HCT116 (cell line): ENCODE measurements around the gene MARCKS. TPM values are rescaled to one million over a fixed set of nuclear protein-coding genes. Genes with fewer than 3 reads are reported as not detected.

Experiments
- ATAC-seq: fragments of 200-7000 bp; cut with Tn5 transposase; 2 replicates; pipeline ENCODE4 v1.9.1; 2020; ENCODE audit warnings: mild to moderate bottlenecking, moderate library complexity
- BruUV-seq: library from RNA; stranded (reverse); fragments of 400-500 nt; replicated peaks from 2 replicates; lab custom pipeline; 2021; lab: Mats Ljungman, UMichigan
- CTCF ChIA-PET: fragments of 300-600 bp; sonication (Branson Sonifier 250); formaldehyde crosslinking; loops from one replicate; lab custom pipeline; 2021; ENCODE audit warnings: antibody characterized with exemption; lab: Charles Lee
- POLR2A ChIA-PET: fragments of 300-600, 350-600 bp; sonication (Branson Sonifier 250); formaldehyde crosslinking; loops from one replicate; lab custom pipeline; 2021; ENCODE audit warnings: antibody characterized with exemption; lab: Charles Lee
- RAD21 ChIA-PET, 2 experiments: fragments of 300-600 bp; sonication (Branson Sonifier 250); formaldehyde crosslinking; loops; one replicate each; lab custom pipeline; 2023; ENCODE audit warnings: low total read pairs in 2 of 2; ENCODE audit not compliant: uncharacterized antibody in 2 of 2, unreplicated experiment in 2 of 2, low non-redundant PET in 1 of 2; lab: Charles Lee
- DNase-seq: peaks from one replicate; pipeline ENCODE4 v3.0.0-alpha.2; 2010; ENCODE audit warnings: low read depth, low spot score
- H2AFZ ChIP-seq: fragments of 200-600 bp; shearing (Covaris generic), sonication (generic); 2 replicates; pipeline ENCODE4 v1.6.1; 2017; ENCODE audit warnings: low read depth, mixed run types, mixed read lengths, antibody characterized with exemption, low read length; ENCODE audit not compliant: poor library complexity, severe bottlenecking
- H3K27ac ChIP-seq: 2 replicates; pipeline ENCODE4 v1.5.1; 2012; ENCODE audit warnings: low read depth, low read length
- H3K27me3 ChIP-seq: fragments of 200-600 bp; sonication (generic); 2 replicates; pipeline ENCODE4 v1.6.1; 2016; ENCODE audit warnings: mixed run types, low read length, mixed read lengths; ENCODE audit not compliant: insufficient read depth
- H3K36me3 ChIP-seq, 2 experiments: fragments of 200-500 bp in 1 of 2; fragments of 200-600 bp in 1 of 2; sonication (Bioruptor generic) in 1 of 2; sonication (generic) in 1 of 2; 2 replicates each; pipeline versions ENCODE4 v1.5.1 to v1.6.1; 2014 to 2016; ENCODE audit warnings: low read length in 2 of 2, inconsistent platforms in 1 of 2, mixed read lengths in 1 of 2, mixed run types in 1 of 2; ENCODE audit not compliant: insufficient read depth in 2 of 2, control insufficient read depth in 1 of 2
- H3K4me1 ChIP-seq, 2 experiments: fragments of 200-600 bp in 1 of 2; sonication (generic) in 1 of 2; 2 replicates each; pipeline versions ENCODE4 v1.5.1 to v1.6.1; 2012 to 2017; ENCODE audit warnings: low read length in 2 of 2, inconsistent platforms in 1 of 2, mild to moderate bottlenecking in 1 of 2, mixed read lengths in 1 of 2, mixed run types in 1 of 2, moderate library complexity in 1 of 2; ENCODE audit not compliant: insufficient read depth in 2 of 2, control insufficient read depth in 1 of 2
- H3K4me2 ChIP-seq: fragments of 200-600 bp; sonication (generic); 2 replicates; pipeline ENCODE4 v1.6.1; 2017; ENCODE audit warnings: mixed run types, low read length, mixed read lengths
- H3K4me3 ChIP-seq, 2 experiments: fragments of 200-600 bp in 1 of 2; sonication (generic) in 1 of 2; replicated peaks in 1 of 2; 2 replicates each; pipeline ENCODE4 v1.5.1; 2011 to 2016; ENCODE audit warnings: low read length in 2 of 2, control low read depth in 1 of 2, low read depth in 1 of 2, mild to moderate bottlenecking in 1 of 2, mixed read lengths in 1 of 2, mixed run types in 1 of 2
- H3K79me2 ChIP-seq: fragments of 200-600 bp; sonication (generic); 2 replicates; pipeline ENCODE4 v1.6.1; 2017; ENCODE audit warnings: mild to moderate bottlenecking, mixed run types, low read length, moderate library complexity, mixed read lengths; ENCODE audit not compliant: insufficient read depth
- H3K9ac ChIP-seq: fragments of 200-600 bp; sonication (generic); 2 replicates; pipeline ENCODE4 v1.6.1; 2016; ENCODE audit warnings: low read length, mixed read lengths
- H3K9me2 ChIP-seq: fragments of 200-600 bp; sonication (generic), shearing (Covaris generic); 2 replicates; pipeline ENCODE4 v1.6.1; 2017; ENCODE audit warnings: mixed run types, mild to moderate bottlenecking, moderate library complexity; ENCODE audit not compliant: insufficient read depth
- H3K9me3 ChIP-seq, 2 experiments: fragments of 200-500 bp in 1 of 2; fragments of 200-600 bp in 1 of 2; sonication (Bioruptor generic) in 1 of 2; sonication (generic) in 1 of 2; 2 replicates each; pipeline ENCODE4 v1.6.1; 2014 to 2017; ENCODE audit warnings: low read length in 2 of 2, mixed read lengths in 2 of 2, inconsistent platforms in 1 of 2, low read depth in 1 of 2, mild to moderate bottlenecking in 1 of 2, mixed run types in 1 of 2, moderate library complexity in 1 of 2; ENCODE audit not compliant: control insufficient read depth in 1 of 2, insufficient read depth in 1 of 2
- H4K20me1 ChIP-seq: fragments of 200-600 bp; sonication (generic), shearing (Covaris generic); 2 replicates; pipeline ENCODE4 v1.6.1; 2017; ENCODE audit warnings: mixed run types, mild to moderate bottlenecking, moderate library complexity; ENCODE audit not compliant: insufficient read depth
- CBX3 ChIP-seq: IDR thresholded peaks from 2 replicates; pipeline ENCODE4 v1.6.1; 2012; ENCODE audit warnings: low read depth
- FOSL1 ChIP-seq: IDR thresholded peaks from 2 replicates; pipeline ENCODE4 v1.6.1; 2012; ENCODE audit warnings: low read depth
- RAD21 ChIP-seq: IDR thresholded peaks from 2 replicates; pipeline ENCODE4 v1.6.1; 2012; ENCODE audit warnings: low read depth, mild to moderate bottlenecking
- SIN3A ChIP-seq: IDR thresholded peaks from 2 replicates; pipeline ENCODE4 v1.6.1; 2012; ENCODE audit warnings: low read depth
- SRF ChIP-seq: IDR thresholded peaks from 2 replicates; pipeline ENCODE4 v1.6.1; 2012; ENCODE audit warnings: low read depth
- YY1 ChIP-seq: IDR thresholded peaks from 2 replicates; pipeline ENCODE4 v1.6.1; 2011; ENCODE audit warnings: low read length, low read depth, moderate library complexity, mild to moderate bottlenecking; ENCODE audit not compliant: insufficient replicate concordance; ENCODE audit errors: extremely low read depth
- ZNF274 ChIP-seq: fragments of 200-500 bp; sonication (Bioruptor generic); IDR thresholded peaks from 2 replicates; pipeline ENCODE4 v1.6.1; 2014; ENCODE audit warnings: mild to moderate bottlenecking, low read depth, low read length, inconsistent platforms
- intact Hi-C: fragments of 100-400 bp; cut with micrococcal nuclease; formaldehyde crosslinking; loops from 2 replicates; pipeline ENCODE4 v1.10.0; 2022
- total RNA-seq: library from RNA; stranded (reverse); gene quantifications from one replicate; pipeline ENCODE4 v1.2.1, GENCODE V29; 2021; ENCODE audit not compliant: unreplicated experiment
- TF ChIP-seq, protein P1 (sequence below): IDR thresholded peaks from 2 replicates; pipeline ENCODE4 v1.6.1; 2011; ENCODE audit warnings: mild to moderate bottlenecking, low read length, moderate library complexity; ENCODE audit not compliant: insufficient replicate concordance; ENCODE audit errors: extremely low read depth

MARCKS gene
- total RNA-seq, 1 experiment from 2014 or later, result 25.7 TPM

DNA sequence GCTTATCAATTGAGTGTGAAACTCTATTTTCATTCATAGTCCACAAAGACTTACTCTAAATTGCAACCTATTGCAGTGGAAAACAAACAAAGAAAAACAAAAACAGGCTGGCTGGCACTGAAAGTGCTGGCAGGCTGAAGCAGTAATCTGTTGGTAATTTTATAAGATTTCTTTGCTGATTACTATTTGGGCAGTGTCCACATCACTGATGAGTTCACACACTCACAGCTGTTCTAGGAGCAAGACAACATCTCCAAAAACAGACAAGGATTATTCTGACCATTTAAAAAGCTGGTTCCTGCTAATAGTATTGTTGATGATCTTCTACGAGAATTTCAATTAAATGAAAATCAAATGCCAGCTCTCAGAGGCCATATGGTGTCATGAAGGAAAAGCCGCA is 26.9 kb downstream of the MARCKS start:
- no peak overlapping the region for H3K4me2 ChIP-seq
- H3K27me3 ChIP-seq, result no peaks in the 10 kb centered on the region
- intact Hi-C loops, result no loop called here
- POLR2A ChIA-PET, result no interaction called here
- no peaks in the 10 kb centered on the region for H3K79me2 ChIP-seq
- no peak overlapping the region for H3K27ac ChIP-seq
- H3K36me3 ChIP-seq, result no peaks in the 10 kb centered on the region
- ATAC-seq (no peak), DNase-seq (no peak)
- H2AFZ ChIP-seq, result no peak overlapping the region
- no peaks in the 10 kb centered on the region for H3K9me3 ChIP-seq
- TF ChIP-seq RAD21 (no peak), CBX3 (no peak), SIN3A (no peak), FOSL1 (no peak), SRF (no peak)
- H3K9me2 ChIP-seq, result no peaks in the 10 kb centered on the region
- RAD21 ChIA-PET, result no interaction called here
- no peak overlapping the region for H3K9ac ChIP-seq
- no TSS peak for BruUV-seq
- H4K20me1 ChIP-seq, result no peaks in the 10 kb centered on the region
- CTCF ChIA-PET, result no interaction called here
- H3K4me1 ChIP-seq, result peaks cover 0 to 9% of the 10 kb centered on the region in 2 experiments; a peak in 2 of 4 replicates
- no peak overlapping the region for H3K4me3 ChIP-seq

DNA sequence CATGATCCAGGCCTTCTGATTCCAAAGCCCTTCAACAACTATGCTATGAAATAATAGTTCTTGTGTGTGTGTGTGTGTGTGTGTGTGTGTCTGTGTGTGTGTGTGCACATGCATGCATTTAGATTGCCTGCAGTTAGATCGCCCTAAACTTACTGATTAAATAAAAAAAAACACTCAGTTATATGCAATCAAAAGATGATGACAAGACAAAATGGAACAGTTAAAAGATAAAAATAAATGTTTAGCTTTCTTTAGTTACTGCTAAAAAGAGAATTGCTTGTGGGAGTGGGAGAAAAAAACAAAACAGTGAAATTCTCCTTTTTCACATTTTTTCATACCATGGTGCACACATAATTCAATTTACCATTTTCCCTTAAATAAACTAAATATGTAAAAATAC is 29.4 kb downstream of the MARCKS start:
- Histone ChIP-seq H3K9me3 (no peaks in the 10 kb centered on the region), H4K20me1 (no peaks in the 10 kb centered on the region), H3K4me2 (no peak overlapping the region)
- DNase-seq, result no peak
- TF ChIP-seq YY1 (no peak), RAD21 (no peak), ZNF274 (no peak)
- TF ChIP-seq, protein P1, sequence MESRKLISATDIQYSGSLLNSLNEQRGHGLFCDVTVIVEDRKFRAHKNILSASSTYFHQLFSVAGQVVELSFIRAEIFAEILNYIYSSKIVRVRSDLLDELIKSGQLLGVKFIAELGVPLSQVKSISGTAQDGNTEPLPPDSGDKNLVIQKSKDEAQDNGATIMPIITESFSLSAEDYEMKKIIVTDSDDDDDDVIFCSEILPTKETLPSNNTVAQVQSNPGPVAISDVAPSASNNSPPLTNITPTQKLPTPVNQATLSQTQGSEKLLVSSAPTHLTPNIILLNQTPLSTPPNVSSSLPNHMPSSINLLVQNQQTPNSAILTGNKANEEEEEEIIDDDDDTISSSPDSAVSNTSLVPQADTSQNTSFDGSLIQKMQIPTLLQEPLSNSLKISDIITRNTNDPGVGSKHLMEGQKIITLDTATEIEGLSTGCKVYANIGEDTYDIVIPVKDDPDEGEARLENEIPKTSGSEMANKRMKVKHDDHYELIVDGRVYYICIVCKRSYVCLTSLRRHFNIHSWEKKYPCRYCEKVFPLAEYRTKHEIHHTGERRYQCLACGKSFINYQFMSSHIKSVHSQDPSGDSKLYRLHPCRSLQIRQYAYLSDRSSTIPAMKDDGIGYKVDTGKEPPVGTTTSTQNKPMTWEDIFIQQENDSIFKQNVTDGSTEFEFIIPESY, result no peak
- TF ChIP-seq, all 23 proteins: peak for 0
- no peak for ATAC-seq
- Histone ChIP-seq H3K27me3 (no peaks in the 10 kb centered on the region), H3K9me2 (no peaks in the 10 kb centered on the region), H2AFZ (no peak overlapping the region), H3K9ac (no peak overlapping the region), H3K36me3 (no peaks in the 10 kb centered on the region), H3K79me2 (no peaks in the 10 kb centered on the region), H3K4me1 (peaks cover 0 to 9% of the 10 kb centered on the region in 2 experiments; a peak in 2 of 4 replicates), H3K4me3 (no peak overlapping the region), H3K27ac (no peak overlapping the region)
- BruUV-seq, result no TSS peak
- ChIA-PET CTCF (interaction anchor here (0.9 kb wide), 1 partner anchor 23 kb away, joined by 3 read pairs; no protein-coding TSS in a partner anchor), POLR2A (no interaction called here), RAD21 (no interaction called here)
- intact Hi-C loops, result no loop called here
